GM23338 (cell line): ENCODE data around the gene OR10X1. TPM values are rescaled to one million over a fixed set of nuclear protein-coding genes. Genes with fewer than 3 reads are reported as not detected.

Experiments
- ATAC-seq: fragments of 200-7000 bp; cut with Tn5 transposase; 3 replicates; pipeline ENCODE4 v1.9.1; 2020
- DNase-seq: peaks from one replicate; pipeline ENCODE4 v3.0.0-alpha.2; 2015; ENCODE audit warnings: low spot score
- H2AFZ ChIP-seq: fragments of 200-600 bp; sonication (generic); 2 replicates; pipeline ENCODE4 v1.8.0; 2016; ENCODE audit warnings: antibody characterized with exemption, mild to moderate bottlenecking, moderate library complexity
- H3F3A ChIP-seq: fragments of 200-600 bp; sonication (generic); replicated peaks from 2 replicates; pipeline ENCODE4 v1.8.0; 2017; ENCODE audit warnings: antibody characterized with exemption, mixed run types, low read depth
- H3K27ac ChIP-seq: fragments of 200-600 bp; sonication (generic); 2 replicates; pipeline ENCODE4 v1.6.1; 2016; ENCODE audit warnings: low read depth
- H3K27me3 ChIP-seq: fragments of 200-600 bp; sonication (generic); 2 replicates; pipeline ENCODE4 v1.8.0; 2016; ENCODE audit warnings: mild to moderate bottlenecking, mixed run types, moderate library complexity; ENCODE audit not compliant: insufficient read depth
- H3K36me3 ChIP-seq: fragments of 200-600 bp; sonication (generic); 2 replicates; pipeline ENCODE4 v1.8.0; 2016; ENCODE audit warnings: mild to moderate bottlenecking; ENCODE audit not compliant: insufficient read depth
- H3K4me1 ChIP-seq: fragments of 200-600 bp; sonication (generic); 2 replicates; pipeline ENCODE4 v1.8.0; 2016; ENCODE audit warnings: mild to moderate bottlenecking, moderate library complexity; ENCODE audit not compliant: insufficient read depth
- H3K4me2 ChIP-seq: fragments of 200-600 bp; sonication (generic); 2 replicates; pipeline ENCODE4 v1.7.1; 2017; ENCODE audit warnings: mixed run types
- H3K4me3 ChIP-seq: fragments of 200-600 bp; sonication (generic); 2 replicates; pipeline ENCODE4 v1.6.1; 2016; ENCODE audit warnings: mixed run types
- H3K79me2 ChIP-seq: fragments of 200-600 bp; sonication (generic); replicated peaks from 2 replicates; pipeline ENCODE4 v1.8.0; 2017; ENCODE audit warnings: mild to moderate bottlenecking; ENCODE audit not compliant: insufficient read depth
- H3K9me2 ChIP-seq: fragments of 200-600 bp; sonication (generic); 2 replicates; pipeline ENCODE4 v1.8.0; 2017; ENCODE audit not compliant: insufficient read depth
- H4K20me1 ChIP-seq: fragments of 200-600 bp; sonication (generic); replicated peaks from 2 replicates; pipeline ENCODE4 v1.8.0; 2017; ENCODE audit warnings: mild to moderate bottlenecking; ENCODE audit not compliant: insufficient read depth
- H3K27ac Mint-ChIP-seq: 2 replicates; pipeline ENCODE4 v1.8.0; 2020; ENCODE audit warnings: inconsistent platforms, mild to moderate bottlenecking, moderate library complexity, mixed read lengths
- H3K27me3 Mint-ChIP-seq: 3 replicates; pipeline ENCODE4 v1.8.0; 2022; ENCODE audit warnings: low read depth, mild to moderate bottlenecking, moderate library complexity, mixed read lengths, inconsistent platforms; ENCODE audit not compliant: insufficient read depth, poor library complexity
- H3K36me3 Mint-ChIP-seq: 3 replicates; pipeline ENCODE4 v1.8.0; 2021; ENCODE audit warnings: low read depth, mild to moderate bottlenecking, inconsistent platforms, moderate library complexity, mixed read lengths
- H3K4me1 Mint-ChIP-seq: 3 replicates; pipeline ENCODE4 v1.8.0; 2020; ENCODE audit warnings: mild to moderate bottlenecking, inconsistent platforms, mixed read lengths
- H3K4me3 Mint-ChIP-seq: 3 replicates; pipeline ENCODE4 v1.8.0; 2021; ENCODE audit warnings: moderate library complexity, mild to moderate bottlenecking, inconsistent platforms, mixed read lengths
- H3K9me3 Mint-ChIP-seq: 3 replicates; pipeline ENCODE4 v1.8.0; 2020; ENCODE audit warnings: moderate library complexity, mild to moderate bottlenecking, inconsistent platforms, mixed read lengths
- EZH2 ChIP-seq: fragments of 200-600 bp; sonication (generic); IDR thresholded peaks from one replicate; pipeline ENCODE4 v1.8.0; 2017; ENCODE audit warnings: antibody characterized with exemption, mild to moderate bottlenecking, low read depth; ENCODE audit not compliant: unreplicated experiment
- EZH2phosphoT487 ChIP-seq: fragments of 200-600 bp; sonication (generic); IDR thresholded peaks from one replicate; pipeline ENCODE4 v1.8.1; 2018; ENCODE audit warnings: antibody characterized with exemption; ENCODE audit not compliant: unreplicated experiment
- JUNB ChIP-seq: IDR thresholded peaks from one replicate; pipeline ENCODE4 v1.6.1; 2016; ENCODE audit warnings: antibody characterized with exemption; ENCODE audit not compliant: unreplicated experiment
- NANOG ChIP-seq: IDR thresholded peaks from 2 replicates; pipeline ENCODE4 v1.6.1; 2016; ENCODE audit warnings: antibody characterized with exemption, borderline replicate concordance
- POLR2AphosphoS5 ChIP-seq: IDR thresholded peaks from 2 replicates; pipeline ENCODE4 v1.6.1; 2016; ENCODE audit warnings: antibody characterized with exemption, low read depth
- STAT1 ChIP-seq: IDR thresholded peaks from one replicate; pipeline ENCODE4 v1.6.1; 2016; ENCODE audit warnings: antibody characterized with exemption; ENCODE audit not compliant: unreplicated experiment
- ZNF114 ChIP-seq: fragments of 250-450 bp; sonication (Bioruptor Pico); IDR thresholded peaks from 2 replicates; pipeline ENCODE4 v1.5.0; 2020; ENCODE audit warnings: mild to moderate bottlenecking, moderate library complexity
- ZNF331 ChIP-seq: fragments of 250-450 bp; sonication (Bioruptor Pico); IDR thresholded peaks from 2 replicates; pipeline ENCODE4 v1.5.0; 2020; ENCODE audit warnings: low read depth, mild to moderate bottlenecking, moderate library complexity
- polyA plus RNA-seq: library from polyadenylated mRNA; unstranded; fragments of >200 nt; fragmentation: Nextera tagmentation; extraction: Ambion mirVana; gene quantifications from 2 replicates; pipeline ENCODE4 v1.2.1, GENCODE V29; 2016
- total RNA-seq: library from RNA; depleted of rRNA; stranded (reverse); fragments of >200 nt; shearing (Covaris generic); gene quantifications from 2 replicates; pipeline ENCODE4 v1.2.3, GENCODE V29; 2014
- TF ChIP-seq, protein P1 (sequence below), 2 experiments: fragments of 200-600 bp in 1 of 2; sonication (generic) in 1 of 2; conservative IDR thresholded peaks; 2 replicates each; pipeline versions ENCODE4 v1.5.1 to v1.6.1; 2016 to 2017; ENCODE audit warnings: antibody characterized with exemption in 2 of 2, low read depth in 2 of 2, mild to moderate bottlenecking in 2 of 2, moderate library complexity in 1 of 2
- TF ChIP-seq, protein P2 (sequence below): IDR thresholded peaks from one replicate; pipeline ENCODE4 v1.6.1; 2018; ENCODE audit warnings: antibody characterized with exemption; ENCODE audit not compliant: unreplicated experiment
- TF ChIP-seq, protein P3 (sequence below): IDR thresholded peaks from 2 replicates; pipeline ENCODE4 v1.6.1; 2016; ENCODE audit warnings: antibody characterized with exemption
- TF ChIP-seq, protein P4 (sequence below): fragments of 250-450 bp; sonication (Bioruptor Pico); IDR thresholded peaks from 2 replicates; pipeline ENCODE4 v1.5.0; 2020; ENCODE audit warnings: mild to moderate bottlenecking, moderate library complexity

OR10X1 gene
- total and polyA plus RNA-seq, 2 experiments from 2014 or later: not detected

DNA sequence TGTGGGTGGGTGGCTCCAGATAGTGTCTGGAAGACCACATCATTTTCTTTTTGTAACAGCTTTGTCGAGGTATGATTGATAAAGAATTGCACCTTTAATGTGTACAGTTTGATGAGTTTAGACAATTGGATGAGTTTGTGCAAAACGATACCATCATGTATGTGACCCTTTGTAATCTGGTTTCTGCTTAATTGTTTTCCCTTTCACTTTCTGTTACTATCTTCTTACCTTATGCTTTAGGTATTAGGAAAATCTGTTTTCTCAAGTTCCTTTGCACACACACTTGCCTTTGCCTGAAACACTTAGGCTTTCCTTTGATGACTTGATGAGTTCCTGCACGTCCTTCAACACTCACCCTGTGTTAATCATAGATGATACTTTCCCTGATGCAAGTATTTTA is 32.2 kb upstream of the OR10X1 start:
- Histone ChIP-seq H3K79me2 (no peaks in the 10 kb centered on the region), H3K4me3 (no peak overlapping the region), H3K27me3 (no peaks in the 10 kb centered on the region), H3K4me2 (no peak overlapping the region), H2AFZ (no peak overlapping the region), H3K9me2 (peaks cover 3% of the 10 kb centered on the region; the same call in 1 of the 2 replicates), H3K4me1 (peaks cover 7% of the 10 kb centered on the region), H3F3A (no peaks in the 10 kb centered on the region), H3K36me3 (no peaks in the 10 kb centered on the region), H4K20me1 (no peaks in the 10 kb centered on the region), H3K27ac (no peak overlapping the region)
- no peak for ATAC-seq
- Mint-ChIP-seq H3K9me3 (no peaks in the 10 kb centered on the region), H3K4me1 (peaks cover 5% of the 10 kb centered on the region; the same call in 2 of the 3 replicates), H3K36me3 (no peaks in the 10 kb centered on the region), H3K27ac (no peak overlapping the region), H3K27me3 (peaks cover 2% of the 10 kb centered on the region), H3K4me3 (no peak overlapping the region)
- TF ChIP-seq STAT1 (no peak), EZH2phosphoT487 (no peak), JUNB (no peak), NANOG (no peak), ZNF331 (no peak), EZH2 (no peak), ZNF114 (CRISPR knock-in tag) (no peak), POLR2AphosphoS5 (no peak)
- TF ChIP-seq, protein P1, sequence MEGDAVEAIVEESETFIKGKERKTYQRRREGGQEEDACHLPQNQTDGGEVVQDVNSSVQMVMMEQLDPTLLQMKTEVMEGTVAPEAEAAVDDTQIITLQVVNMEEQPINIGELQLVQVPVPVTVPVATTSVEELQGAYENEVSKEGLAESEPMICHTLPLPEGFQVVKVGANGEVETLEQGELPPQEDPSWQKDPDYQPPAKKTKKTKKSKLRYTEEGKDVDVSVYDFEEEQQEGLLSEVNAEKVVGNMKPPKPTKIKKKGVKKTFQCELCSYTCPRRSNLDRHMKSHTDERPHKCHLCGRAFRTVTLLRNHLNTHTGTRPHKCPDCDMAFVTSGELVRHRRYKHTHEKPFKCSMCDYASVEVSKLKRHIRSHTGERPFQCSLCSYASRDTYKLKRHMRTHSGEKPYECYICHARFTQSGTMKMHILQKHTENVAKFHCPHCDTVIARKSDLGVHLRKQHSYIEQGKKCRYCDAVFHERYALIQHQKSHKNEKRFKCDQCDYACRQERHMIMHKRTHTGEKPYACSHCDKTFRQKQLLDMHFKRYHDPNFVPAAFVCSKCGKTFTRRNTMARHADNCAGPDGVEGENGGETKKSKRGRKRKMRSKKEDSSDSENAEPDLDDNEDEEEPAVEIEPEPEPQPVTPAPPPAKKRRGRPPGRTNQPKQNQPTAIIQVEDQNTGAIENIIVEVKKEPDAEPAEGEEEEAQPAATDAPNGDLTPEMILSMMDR (conservative IDR thresholded peaks at IDR 0.05; ENCODE audit: low read depth in 2 of 2): no peak
- TF ChIP-seq, protein P2, sequence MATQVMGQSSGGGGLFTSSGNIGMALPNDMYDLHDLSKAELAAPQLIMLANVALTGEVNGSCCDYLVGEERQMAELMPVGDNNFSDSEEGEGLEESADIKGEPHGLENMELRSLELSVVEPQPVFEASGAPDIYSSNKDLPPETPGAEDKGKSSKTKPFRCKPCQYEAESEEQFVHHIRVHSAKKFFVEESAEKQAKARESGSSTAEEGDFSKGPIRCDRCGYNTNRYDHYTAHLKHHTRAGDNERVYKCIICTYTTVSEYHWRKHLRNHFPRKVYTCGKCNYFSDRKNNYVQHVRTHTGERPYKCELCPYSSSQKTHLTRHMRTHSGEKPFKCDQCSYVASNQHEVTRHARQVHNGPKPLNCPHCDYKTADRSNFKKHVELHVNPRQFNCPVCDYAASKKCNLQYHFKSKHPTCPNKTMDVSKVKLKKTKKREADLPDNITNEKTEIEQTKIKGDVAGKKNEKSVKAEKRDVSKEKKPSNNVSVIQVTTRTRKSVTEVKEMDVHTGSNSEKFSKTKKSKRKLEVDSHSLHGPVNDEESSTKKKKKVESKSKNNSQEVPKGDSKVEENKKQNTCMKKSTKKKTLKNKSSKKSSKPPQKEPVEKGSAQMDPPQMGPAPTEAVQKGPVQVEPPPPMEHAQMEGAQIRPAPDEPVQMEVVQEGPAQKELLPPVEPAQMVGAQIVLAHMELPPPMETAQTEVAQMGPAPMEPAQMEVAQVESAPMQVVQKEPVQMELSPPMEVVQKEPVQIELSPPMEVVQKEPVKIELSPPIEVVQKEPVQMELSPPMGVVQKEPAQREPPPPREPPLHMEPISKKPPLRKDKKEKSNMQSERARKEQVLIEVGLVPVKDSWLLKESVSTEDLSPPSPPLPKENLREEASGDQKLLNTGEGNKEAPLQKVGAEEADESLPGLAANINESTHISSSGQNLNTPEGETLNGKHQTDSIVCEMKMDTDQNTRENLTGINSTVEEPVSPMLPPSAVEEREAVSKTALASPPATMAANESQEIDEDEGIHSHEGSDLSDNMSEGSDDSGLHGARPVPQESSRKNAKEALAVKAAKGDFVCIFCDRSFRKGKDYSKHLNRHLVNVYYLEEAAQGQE: no peak
- TF ChIP-seq, protein P3, sequence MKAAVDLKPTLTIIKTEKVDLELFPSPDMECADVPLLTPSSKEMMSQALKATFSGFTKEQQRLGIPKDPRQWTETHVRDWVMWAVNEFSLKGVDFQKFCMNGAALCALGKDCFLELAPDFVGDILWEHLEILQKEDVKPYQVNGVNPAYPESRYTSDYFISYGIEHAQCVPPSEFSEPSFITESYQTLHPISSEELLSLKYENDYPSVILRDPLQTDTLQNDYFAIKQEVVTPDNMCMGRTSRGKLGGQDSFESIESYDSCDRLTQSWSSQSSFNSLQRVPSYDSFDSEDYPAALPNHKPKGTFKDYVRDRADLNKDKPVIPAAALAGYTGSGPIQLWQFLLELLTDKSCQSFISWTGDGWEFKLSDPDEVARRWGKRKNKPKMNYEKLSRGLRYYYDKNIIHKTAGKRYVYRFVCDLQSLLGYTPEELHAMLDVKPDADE: no peak
- TF ChIP-seq, protein P4, sequence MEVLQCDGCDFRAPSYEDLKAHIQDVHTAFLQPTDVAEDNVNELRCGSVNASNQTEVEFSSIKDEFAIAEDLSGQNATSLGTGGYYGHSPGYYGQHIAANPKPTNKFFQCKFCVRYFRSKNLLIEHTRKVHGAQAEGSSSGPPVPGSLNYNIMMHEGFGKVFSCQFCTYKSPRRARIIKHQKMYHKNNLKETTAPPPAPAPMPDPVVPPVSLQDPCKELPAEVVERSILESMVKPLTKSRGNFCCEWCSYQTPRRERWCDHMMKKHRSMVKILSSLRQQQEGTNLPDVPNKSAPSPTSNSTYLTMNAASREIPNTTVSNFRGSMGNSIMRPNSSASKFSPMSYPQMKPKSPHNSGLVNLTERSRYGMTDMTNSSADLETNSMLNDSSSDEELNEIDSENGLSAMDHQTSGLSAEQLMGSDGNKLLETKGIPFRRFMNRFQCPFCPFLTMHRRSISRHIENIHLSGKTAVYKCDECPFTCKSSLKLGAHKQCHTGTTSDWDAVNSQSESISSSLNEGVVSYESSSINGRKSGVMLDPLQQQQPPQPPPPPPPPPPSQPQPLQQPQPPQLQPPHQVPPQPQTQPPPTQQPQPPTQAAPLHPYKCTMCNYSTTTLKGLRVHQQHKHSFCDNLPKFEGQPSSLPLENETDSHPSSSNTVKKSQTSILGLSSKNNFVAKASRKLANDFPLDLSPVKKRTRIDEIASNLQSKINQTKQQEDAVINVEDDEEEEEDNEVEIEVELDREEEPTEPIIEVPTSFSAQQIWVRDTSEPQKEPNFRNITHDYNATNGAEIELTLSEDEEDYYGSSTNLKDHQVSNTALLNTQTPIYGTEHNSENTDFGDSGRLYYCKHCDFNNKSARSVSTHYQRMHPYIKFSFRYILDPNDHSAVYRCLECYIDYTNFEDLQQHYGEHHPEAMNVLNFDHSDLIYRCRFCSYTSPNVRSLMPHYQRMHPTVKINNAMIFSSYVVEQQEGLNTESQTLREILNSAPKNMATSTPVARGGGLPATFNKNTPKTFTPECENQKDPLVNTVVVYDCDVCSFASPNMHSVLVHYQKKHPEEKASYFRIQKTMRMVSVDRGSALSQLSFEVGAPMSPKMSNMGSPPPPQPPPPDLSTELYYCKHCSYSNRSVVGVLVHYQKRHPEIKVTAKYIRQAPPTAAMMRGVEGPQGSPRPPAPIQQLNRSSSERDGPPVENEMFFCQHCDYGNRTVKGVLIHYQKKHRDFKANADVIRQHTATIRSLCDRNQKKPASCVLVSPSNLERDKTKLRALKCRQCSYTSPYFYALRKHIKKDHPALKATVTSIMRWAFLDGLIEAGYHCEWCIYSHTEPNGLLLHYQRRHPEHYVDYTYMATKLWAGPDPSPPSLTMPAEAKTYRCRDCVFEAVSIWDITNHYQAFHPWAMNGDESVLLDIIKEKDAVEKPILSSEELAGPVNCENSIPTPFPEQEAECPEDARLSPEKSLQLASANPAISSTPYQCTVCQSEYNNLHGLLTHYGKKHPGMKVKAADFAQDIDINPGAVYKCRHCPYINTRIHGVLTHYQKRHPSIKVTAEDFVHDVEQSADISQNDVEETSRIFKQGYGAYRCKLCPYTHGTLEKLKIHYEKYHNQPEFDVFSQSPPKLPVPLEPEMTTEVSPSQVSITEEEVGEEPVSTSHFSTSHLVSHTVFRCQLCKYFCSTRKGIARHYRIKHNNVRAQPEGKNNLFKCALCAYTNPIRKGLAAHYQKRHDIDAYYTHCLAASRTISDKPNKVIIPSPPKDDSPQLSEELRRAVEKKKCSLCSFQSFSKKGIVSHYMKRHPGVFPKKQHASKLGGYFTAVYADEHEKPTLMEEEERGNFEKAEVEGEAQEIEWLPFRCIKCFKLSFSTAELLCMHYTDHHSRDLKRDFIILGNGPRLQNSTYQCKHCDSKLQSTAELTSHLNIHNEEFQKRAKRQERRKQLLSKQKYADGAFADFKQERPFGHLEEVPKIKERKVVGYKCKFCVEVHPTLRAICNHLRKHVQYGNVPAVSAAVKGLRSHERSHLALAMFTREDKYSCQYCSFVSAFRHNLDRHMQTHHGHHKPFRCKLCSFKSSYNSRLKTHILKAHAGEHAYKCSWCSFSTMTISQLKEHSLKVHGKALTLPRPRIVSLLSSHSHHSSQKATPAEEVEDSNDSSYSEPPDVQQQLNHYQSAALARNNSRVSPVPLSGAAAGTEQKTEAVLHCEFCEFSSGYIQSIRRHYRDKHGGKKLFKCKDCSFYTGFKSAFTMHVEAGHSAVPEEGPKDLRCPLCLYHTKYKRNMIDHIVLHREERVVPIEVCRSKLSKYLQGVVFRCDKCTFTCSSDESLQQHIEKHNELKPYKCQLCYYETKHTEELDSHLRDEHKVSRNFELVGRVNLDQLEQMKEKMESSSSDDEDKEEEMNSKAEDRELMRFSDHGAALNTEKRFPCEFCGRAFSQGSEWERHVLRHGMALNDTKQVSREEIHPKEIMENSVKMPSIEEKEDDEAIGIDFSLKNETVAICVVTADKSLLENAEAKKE (CRISPR knock-in tag): no peak
- DNase-seq: no peak
